BLaER1 (cell line): Measurements from ENCODE around the gene TIGD7.
"Not testable (repeated sequence)": the region's sequence is repeated elsewhere in the genome, so short reads cannot be mapped to it uniquely, and the experiment has no call there.

Source experiments
- H3K27ac ChIP-seq: shearing (Covaris generic); formaldehyde crosslinking; 2 replicates; pipeline ENCODE4 v1.8.1; 2022
- H3K27me3 ChIP-seq: shearing (Covaris generic); formaldehyde crosslinking; 2 replicates; pipeline ENCODE4 v1.8.1; 2022
- H3K36me3 ChIP-seq: shearing (Covaris generic); formaldehyde crosslinking; 2 replicates; pipeline ENCODE4 v1.8.1; 2022
- H3K4me1 ChIP-seq: shearing (Covaris generic); formaldehyde crosslinking; 2 replicates; pipeline ENCODE4 v1.8.1; 2022
- H3K4me2 ChIP-seq: shearing (Covaris generic); formaldehyde crosslinking; 2 replicates; pipeline ENCODE4 v1.8.1; 2022
- H3K4me3 ChIP-seq: shearing (Covaris generic); formaldehyde crosslinking; 2 replicates; pipeline ENCODE4 v1.8.1; 2022
- H3K9ac ChIP-seq: shearing (Covaris generic); formaldehyde crosslinking; 2 replicates; pipeline ENCODE4 v1.8.1; 2022
- H3K9me3 ChIP-seq: shearing (Covaris generic); formaldehyde crosslinking; 2 replicates; pipeline ENCODE4 v1.8.1; 2022
- H4K20me1 ChIP-seq: shearing (Covaris generic); formaldehyde crosslinking; 2 replicates; pipeline ENCODE4 v1.8.1; 2022
- Cebpa-rat ChIP-seq: shearing (Covaris generic); IDR thresholded peaks from 2 replicates; pipeline ENCODE4 v1.8.1; 2022

TIGD7 gene

GRCh38 chr16:3283543-3284447 lies 21.4 kb downstream of the TIGD7 start:
- H3K4me1 ChIP-seq, result peaks cover 27% of the 10 kb centered on the region
- H3K4me2 ChIP-seq, result peak overlapping the region; percentile 94
- peak overlapping the region; percentile 99 for H3K4me3 ChIP-seq
- H3K27ac ChIP-seq, result peak overlapping the region; percentile 98
- no peaks in the 10 kb centered on the region for H3K27me3 ChIP-seq
- H4K20me1 ChIP-seq, result peaks cover 30% of the 10 kb centered on the region
- TF ChIP-seq Cebpa-rat, result no peak
- H3K9ac ChIP-seq, result peak overlapping the region; percentile 98
- peaks cover 43% of the 10 kb centered on the region for H3K36me3 ChIP-seq
- peaks cover 40% of the 10 kb centered on the region for H3K9me3 ChIP-seq

- TF ChIP-seq Cebpa-rat, result no peak
- Histone ChIP-seq H3K36me3 (peaks cover 35% of the 10 kb centered on the region), H3K27me3 (no peaks in the 10 kb centered on the region), H3K9me3 (peaks cover 31% of the 10 kb centered on the region), H3K4me1 (peaks cover 27% of the 10 kb centered on the region), H3K27ac (peak within 1 kb of the TSS; percentile 98), H3K9ac (peak within 1 kb of the TSS; percentile 98), H3K4me3 (peak within 1 kb of the TSS; percentile 99), H4K20me1 (peaks cover 30% of the 10 kb centered on the region), H3K4me2 (peak within 1 kb of the TSS; percentile 94)
Observed at GRCh38 chr16:3282730-3283542, 22.3 kb downstream of the TIGD7 start, which contains the start of gene ZNF263. TSS of gene ZNF263 (plus strand) at chr16:3283491. CDS start at chr16:3283819, 328 bp downstream.

- no peak for TF ChIP-seq Cebpa-rat
- Histone ChIP-seq H3K4me2 (peak overlapping the region; percentile 94), H3K9me3 (peaks cover 24% of the 10 kb centered on the region), H3K27ac (peak overlapping the region; percentile 98), H3K4me1 (peaks cover 27% of the 10 kb centered on the region), H4K20me1 (peaks cover 30% of the 10 kb centered on the region), H3K9ac (peak overlapping the region; percentile 98), H3K36me3 (peaks cover 28% of the 10 kb centered on the region), H3K4me3 (peak overlapping the region; percentile 99), H3K27me3 (no peaks in the 10 kb centered on the region)
Observed at GRCh38 chr16:3282103-3282729, 23.0 kb downstream of the TIGD7 start.

GRCh38 chr16:3281222-3281820 lies 23.9 kb downstream of the TIGD7 start:
- peaks cover 15% of the 10 kb centered on the region for H3K9me3 ChIP-seq
- peaks cover 29% of the 10 kb centered on the region for H4K20me1 ChIP-seq
- H3K36me3 ChIP-seq, result peaks cover 19% of the 10 kb centered on the region
- H3K27ac ChIP-seq, result no peak overlapping the region
- H3K27me3 ChIP-seq, result no peaks in the 10 kb centered on the region
- TF ChIP-seq Cebpa-rat, result no peak
- H3K4me3 ChIP-seq, result no peak overlapping the region
- H3K4me1 ChIP-seq, result peaks cover 27% of the 10 kb centered on the region
- no peak overlapping the region for H3K9ac ChIP-seq
- H3K4me2 ChIP-seq, result peak overlapping the region; percentile 94

- Histone ChIP-seq H4K20me1 (no peaks in the 10 kb centered on the region), H3K27me3 (no peaks in the 10 kb centered on the region), H3K9ac (no peak overlapping the region), H3K9me3 (peaks cover 2% of the 10 kb centered on the region; the same call in 1 of the 2 replicates), H3K4me3 (no peak overlapping the region), H3K36me3 (no peaks in the 10 kb centered on the region), H3K27ac (no peak overlapping the region), H3K4me2 (no peak overlapping the region), H3K4me1 (peaks cover 3% of the 10 kb centered on the region)
- no peak for TF ChIP-seq Cebpa-rat
Observed at GRCh38 chr16:3276679-3277078, 28.6 kb downstream of the TIGD7 start.

- Histone ChIP-seq H3K4me3 (no peak overlapping the region), H3K9me3 (peaks cover 9% of the 10 kb centered on the region; the same call in 1 of the 2 replicates), H3K4me2 (no peak overlapping the region), H3K36me3 (no peaks in the 10 kb centered on the region), H3K4me1 (no peaks in the 10 kb centered on the region), H4K20me1 (no peaks in the 10 kb centered on the region), H3K27ac (no peak overlapping the region), H3K27me3 (no peaks in the 10 kb centered on the region), H3K9ac (no peak overlapping the region)
- TF ChIP-seq Cebpa-rat, result no peak
Observed at GRCh38 chr16:3274947-3275346, 30.3 kb downstream of the TIGD7 start.

GRCh38 chr16:3274490-3274889 lies 30.7 kb downstream of the TIGD7 start:
- H3K4me2 ChIP-seq, result no peak overlapping the region
- no peak overlapping the region for H3K9ac ChIP-seq
- H3K36me3 ChIP-seq, result no peaks in the 10 kb centered on the region
- H3K9me3 ChIP-seq, result peaks cover 9% of the 10 kb centered on the region; the same call in 1 of the 2 replicates
- H3K4me3 ChIP-seq, result no peak overlapping the region
- H3K27me3 ChIP-seq, result no peaks in the 10 kb centered on the region
- H3K27ac ChIP-seq, result no peak overlapping the region
- H4K20me1 ChIP-seq, result no peaks in the 10 kb centered on the region
- TF ChIP-seq Cebpa-rat, result no peak
- H3K4me1 ChIP-seq, result no peaks in the 10 kb centered on the region

GRCh38 chr16:3271281-3271680 lies 33.9 kb downstream of the TIGD7 start:
- H3K27ac ChIP-seq, H3K4me1 ChIP-seq, H3K4me2 ChIP-seq, H4K20me1 ChIP-seq, H3K9me3 ChIP-seq, H3K9ac ChIP-seq, H3K27me3 ChIP-seq, H3K4me3 ChIP-seq: not testable (repeated sequence)
- peaks cover 13% of the 10 kb centered on the region; the same call in 1 of the 2 replicates for H3K36me3 ChIP-seq

- not testable (repeated sequence) for H3K4me1 ChIP-seq, H3K9me3 ChIP-seq, H3K27ac ChIP-seq, H3K27me3 ChIP-seq, H4K20me1 ChIP-seq, H3K9ac ChIP-seq, H3K4me3 ChIP-seq, H3K4me2 ChIP-seq
- peaks cover 13% of the 10 kb centered on the region; the same call in 1 of the 2 replicates for H3K36me3 ChIP-seq
Observed at GRCh38 chr16:3270718-3271117, 34.5 kb downstream of the TIGD7 start.
